HepG2 (cell line): ENCODE data around the gene MAP2K6. TPM values are rescaled to one million over a fixed set of nuclear protein-coding genes. Genes with fewer than 3 reads are reported as not detected.

Experiments
- ATAC-seq: fragments of 200-7000 bp; cut with Tn5 transposase; 3 replicates; pipeline ENCODE4 v1.9.1; 2020; ENCODE audit warnings: mild to moderate bottlenecking, moderate library complexity
- BruUV-seq: library from RNA; stranded (reverse); fragments of 400-500 nt; replicated peaks from 2 replicates; lab custom pipeline; 2021; lab: Mats Ljungman, UMichigan
- CTCF ChIA-PET: fragments of 300-600 bp; formaldehyde crosslinking; extraction: SDS; loops from one replicate; lab custom pipeline; 2021; ENCODE audit warnings: low total read pairs, inconsistent platforms, low intra/inter-chr PET ratio; lab: Yijun Ruan, JAX
- POLR2A ChIA-PET: fragments of 350-600 bp; sonication (Branson Sonifier 250); formaldehyde crosslinking; loops from one replicate; lab custom pipeline; 2020; ENCODE audit warnings: antibody characterized with exemption, inconsistent platforms; lab: Yijun Ruan, JAX
- DNase-seq: peaks from one replicate; pipeline ENCODE4 v3.0.0-alpha.2; 2015; ENCODE audit warnings: low spot score
- FAIRE-seq: peaks from 3 replicates; lab custom pipeline; 2011; peaks lifted over from hg19 to GRCh38; lab: Jason Lieb, UNC
- H2AFZ ChIP-seq: one replicate; pipeline ENCODE4 v1.6.1; 2011; ENCODE audit warnings: low read length, inconsistent platforms
- H3K27ac ChIP-seq: fragments of 300-600 bp; 3 replicates; pipeline ENCODE4 v1.8.0; 2011; ENCODE audit warnings: mixed run types, mild to moderate bottlenecking, mixed read lengths, low read length, inconsistent platforms; ENCODE audit not compliant: insufficient read depth; ENCODE audit errors: extremely low read length
- H3K27me3 ChIP-seq, 2 experiments: fragments of 200-600 bp in 1 of 2; 2 replicates in 1 of 2; 3 replicates in 1 of 2; pipeline versions ENCODE4 v1.6.0 to v1.8.0; 2011; ENCODE audit warnings: low read length in 2 of 2, mild to moderate bottlenecking in 2 of 2, moderate library complexity in 2 of 2, inconsistent platforms in 1 of 2; ENCODE audit not compliant: insufficient read depth in 2 of 2, control insufficient read depth in 1 of 2
- H3K36me3 ChIP-seq, 2 experiments: fragments of 200-600 bp in 1 of 2; replicated peaks in 1 of 2; 2 replicates in 1 of 2; 3 replicates in 1 of 2; pipeline versions ENCODE4 v1.5.1 to v1.8.0; 2011; ENCODE audit warnings: low read length in 2 of 2, inconsistent platforms in 1 of 2; ENCODE audit not compliant: insufficient read depth in 2 of 2, control insufficient read depth in 1 of 2
- H3K4me1 ChIP-seq: 2 replicates; pipeline ENCODE4 v1.5.1; 2012; ENCODE audit warnings: low read length, inconsistent platforms; ENCODE audit not compliant: insufficient read depth
- H3K4me2 ChIP-seq: 2 replicates; pipeline ENCODE4 v1.6.0; 2011; ENCODE audit warnings: low read depth, low read length, inconsistent platforms
- H3K4me3 ChIP-seq, 3 experiments: fragments of 200-600 bp in 1 of 3; sonication (generic), shearing (Covaris generic) in 1 of 3; replicated peaks in 1 of 3; 2 replicates each; pipeline ENCODE4 v1.5.1; 2011 to 2016; ENCODE audit warnings: low read length in 3 of 3, inconsistent platforms in 2 of 3, low read depth in 2 of 3, mild to moderate bottlenecking in 2 of 3, control low read depth in 1 of 3, mixed read lengths in 1 of 3; ENCODE audit not compliant: insufficient read depth in 1 of 3
- H3K79me2 ChIP-seq: one replicate; pipeline ENCODE4 v1.6.1; 2011; ENCODE audit warnings: low read length, inconsistent platforms; ENCODE audit not compliant: insufficient read depth
- H3K9ac ChIP-seq: 2 replicates; pipeline ENCODE4 v1.6.0; 2011; ENCODE audit warnings: mild to moderate bottlenecking, low read depth, low read length, inconsistent platforms; ENCODE audit not compliant: insufficient read depth
- H3K9me3 ChIP-seq: 2 replicates; pipeline ENCODE4 v1.5.1; 2012; ENCODE audit warnings: mild to moderate bottlenecking, low read length
- H4K20me1 ChIP-seq: 2 replicates; pipeline ENCODE4 v1.6.0; 2011; ENCODE audit warnings: inconsistent platforms, mild to moderate bottlenecking, low read length, moderate library complexity; ENCODE audit not compliant: insufficient read depth
- CBX1 ChIP-seq: IDR thresholded peaks from one replicate; pipeline ENCODE4 v1.6.1; 2016; ENCODE audit warnings: antibody characterized with exemption, low read depth
- CCDC6 ChIP-seq: sonication (generic); formaldehyde crosslinking; IDR thresholded peaks from 2 replicates; pipeline ENCODE4 v1.8.1; 2022; ENCODE audit warnings: mild to moderate bottlenecking, missing genetic modification reagents, moderate library complexity
- CHCHD3 ChIP-seq: sonication (generic); formaldehyde crosslinking; IDR thresholded peaks from 2 replicates; pipeline ENCODE4 v1.8.0; 2022; ENCODE audit warnings: mild to moderate bottlenecking, missing genetic modification reagents, moderate library complexity
- FOXK1 ChIP-seq: sonication (generic); formaldehyde crosslinking; IDR thresholded peaks from 2 replicates; pipeline ENCODE4 v1.4.0; 2020; ENCODE audit warnings: low read depth, missing genetic modification reagents, borderline replicate concordance
- HOXA7 ChIP-seq: sonication (generic); formaldehyde crosslinking; IDR thresholded peaks from 2 replicates; pipeline ENCODE4 v1.8.1; 2022; ENCODE audit warnings: mild to moderate bottlenecking, missing genetic modification reagents, moderate library complexity
- KAT8 ChIP-seq: IDR thresholded peaks from 2 replicates; pipeline ENCODE4 v1.6.1; 2016; ENCODE audit warnings: missing genetic modification reagents, missing compliant biosample characterization
- POLR2AphosphoS5 ChIP-seq: IDR thresholded peaks from 2 replicates; pipeline ENCODE4 v1.6.1; 2012; ENCODE audit warnings: low read depth, low read length
- SMARCC2 ChIP-seq: fragments of 450-650 bp; IDR thresholded peaks from 2 replicates; pipeline ENCODE4 v1.6.1; 2017; ENCODE audit warnings: antibody characterized with exemption, mild to moderate bottlenecking
- ZBTB40 ChIP-seq, 2 experiments: fragments of 450-650 bp in 1 of 2; sonication (generic) in 1 of 2; formaldehyde crosslinking in 1 of 2; IDR thresholded peaks; 2 replicates each; pipeline versions ENCODE4 v1.6.1 to v1.8.0; 2016 to 2022; ENCODE audit warnings: antibody characterized with exemption in 1 of 2, mild to moderate bottlenecking in 1 of 2, missing genetic modification reagents in 1 of 2
- WGBS: methylation state at CpG from one replicate; pipeline ENCODE4 v1.1.6; 2017; ENCODE audit warnings: low lambda C conversion rate; 5-methylcytosine and 5-hydroxymethylcytosine counted together
- in situ Hi-C: cut with HindIII; loops from 2 replicates; pipeline ENCODE4 v1.10.0; 2017; ENCODE audit warnings: low pct_unique_long_range_greater_than_20kb; ENCODE audit not compliant: extremely low pct_ligation_motif_present
- intact Hi-C: fragments of 100-400 bp; cut with micrococcal nuclease; formaldehyde crosslinking; loops from one replicate; pipeline ENCODE4 v1.10.0; 2022; ENCODE audit not compliant: unreplicated experiment
- polyA plus RNA-seq, 8 experiments: library from polyadenylated mRNA; depleted of rRNA in 3 of 8; stranded (reverse) in 7 of 8; unstranded in 1 of 8; fragments of >200 nt; fragmentation: Illumina TruSeq in 4 of 8; extraction: Trizol in 4 of 8; gene quantifications; 2 replicates each; pipeline versions ENCODE4 v1.2.1 to v1.2.3, GENCODE V29; 2011 to 2016; ENCODE audit warnings: low read depth in 4 of 8, missing spikeins in 1 of 8, mixed read lengths in 1 of 8; ENCODE audit not compliant: insufficient read depth in 1 of 8
- total RNA-seq, 5 experiments: library from RNA; depleted of rRNA; stranded (reverse); fragments of >200 nt; fragmentation: Illumina TruSeq; extraction: Trizol; gene quantifications; 2 replicates each; pipeline ENCODE4 v1.2.3, GENCODE V29; 2016; ENCODE audit warnings: low read depth in 1 of 5
- TF ChIP-seq, protein P1 (sequence below): IDR thresholded peaks from 2 replicates; pipeline ENCODE4 v1.6.1; 2016; ENCODE audit warnings: low read depth, missing genetic modification reagents, missing compliant biosample characterization

The MAP2K6 gene
- total and polyA plus RNA-seq, 2 of the 13 experiments (the other 11 are each of a cell fraction or from before 2014, with no cell fraction given) = 5.1 to 33.6 TPM

DNA sequence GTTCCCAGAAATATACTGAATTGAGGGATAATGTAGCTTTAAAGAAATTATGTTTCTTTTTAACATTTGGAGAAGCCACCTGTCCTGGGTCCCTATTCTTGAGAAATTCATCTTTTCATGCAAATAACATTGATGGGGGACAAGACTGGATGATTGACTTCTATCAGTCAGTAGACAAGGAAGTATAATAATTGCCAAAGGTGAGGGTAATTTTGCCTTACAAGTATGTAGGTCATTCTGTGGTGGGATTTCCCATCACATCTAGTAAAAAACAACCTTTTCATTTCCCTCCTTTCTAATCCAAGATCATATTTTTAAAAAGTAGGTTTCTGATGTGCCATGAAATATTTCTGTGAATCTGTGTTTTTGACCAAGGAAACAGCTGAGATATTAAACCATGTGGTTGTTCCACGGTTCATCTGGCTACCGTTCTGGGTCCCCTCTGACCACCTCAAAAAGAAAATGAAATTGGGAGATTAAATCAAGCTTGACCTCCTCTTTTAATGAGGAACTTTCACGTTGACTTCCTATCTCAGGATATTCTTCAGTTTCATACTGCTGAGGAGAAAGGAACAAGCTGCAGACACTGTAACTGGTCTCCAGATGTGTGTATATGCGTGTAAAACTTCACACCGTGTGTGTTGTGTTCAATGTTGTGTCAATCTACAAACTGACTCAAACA, 138.6 kb downstream of the MAP2K6 start:
- H3K4me3 ChIP-seq = no peak overlapping the region
- peaks cover 7% of the 10 kb centered on the region; the same call in 1 of the 2 replicates for H3K4me1 ChIP-seq
- no peak overlapping the region for H3K9ac ChIP-seq
- H2AFZ ChIP-seq = no peak overlapping the region
- 93% methylated on average over 5 of the region's 5 CpGs for WGBS
- no peak for FAIRE-seq
- H3K36me3 ChIP-seq = no peaks in the 10 kb centered on the region
- ATAC-seq = no peak
- no peaks in the 10 kb centered on the region for H3K79me2 ChIP-seq
- ChIA-PET CTCF (no interaction called here), POLR2A (no interaction called here)
- H3K9me3 ChIP-seq = peaks cover 10% of the 10 kb centered on the region
- DNase-seq = no peak
- no peak overlapping the region for H3K27ac ChIP-seq
- intact Hi-C loops = no loop called here
- no peak overlapping the region for H3K4me2 ChIP-seq
- BruUV-seq = no TSS peak
- no peaks in the 10 kb centered on the region for H4K20me1 ChIP-seq
- in situ Hi-C loops = no loop called here
- no peaks in the 10 kb centered on the region for H3K27me3 ChIP-seq
- no peak for TF ChIP-seq FOXK1 (CRISPR knock-in tag)
- no peak for TF ChIP-seq KAT8 (CRISPR knock-in tag)
- no peak for TF ChIP-seq ZBTB40 (IDR thresholded peaks at IDR 0.05)
- TF ChIP-seq ZBTB40 (CRISPR knock-in tag; IDR thresholded peaks at IDR 0.05) = no peak
- no peak for TF ChIP-seq SMARCC2
- TF ChIP-seq HOXA7 = no peak
- no peak for TF ChIP-seq CBX1
- TF ChIP-seq CHCHD3 (CRISPR knock-in tag) = no peak
- TF ChIP-seq CCDC6 (CRISPR knock-in tag) = no peak
- TF ChIP-seq, protein P1, sequence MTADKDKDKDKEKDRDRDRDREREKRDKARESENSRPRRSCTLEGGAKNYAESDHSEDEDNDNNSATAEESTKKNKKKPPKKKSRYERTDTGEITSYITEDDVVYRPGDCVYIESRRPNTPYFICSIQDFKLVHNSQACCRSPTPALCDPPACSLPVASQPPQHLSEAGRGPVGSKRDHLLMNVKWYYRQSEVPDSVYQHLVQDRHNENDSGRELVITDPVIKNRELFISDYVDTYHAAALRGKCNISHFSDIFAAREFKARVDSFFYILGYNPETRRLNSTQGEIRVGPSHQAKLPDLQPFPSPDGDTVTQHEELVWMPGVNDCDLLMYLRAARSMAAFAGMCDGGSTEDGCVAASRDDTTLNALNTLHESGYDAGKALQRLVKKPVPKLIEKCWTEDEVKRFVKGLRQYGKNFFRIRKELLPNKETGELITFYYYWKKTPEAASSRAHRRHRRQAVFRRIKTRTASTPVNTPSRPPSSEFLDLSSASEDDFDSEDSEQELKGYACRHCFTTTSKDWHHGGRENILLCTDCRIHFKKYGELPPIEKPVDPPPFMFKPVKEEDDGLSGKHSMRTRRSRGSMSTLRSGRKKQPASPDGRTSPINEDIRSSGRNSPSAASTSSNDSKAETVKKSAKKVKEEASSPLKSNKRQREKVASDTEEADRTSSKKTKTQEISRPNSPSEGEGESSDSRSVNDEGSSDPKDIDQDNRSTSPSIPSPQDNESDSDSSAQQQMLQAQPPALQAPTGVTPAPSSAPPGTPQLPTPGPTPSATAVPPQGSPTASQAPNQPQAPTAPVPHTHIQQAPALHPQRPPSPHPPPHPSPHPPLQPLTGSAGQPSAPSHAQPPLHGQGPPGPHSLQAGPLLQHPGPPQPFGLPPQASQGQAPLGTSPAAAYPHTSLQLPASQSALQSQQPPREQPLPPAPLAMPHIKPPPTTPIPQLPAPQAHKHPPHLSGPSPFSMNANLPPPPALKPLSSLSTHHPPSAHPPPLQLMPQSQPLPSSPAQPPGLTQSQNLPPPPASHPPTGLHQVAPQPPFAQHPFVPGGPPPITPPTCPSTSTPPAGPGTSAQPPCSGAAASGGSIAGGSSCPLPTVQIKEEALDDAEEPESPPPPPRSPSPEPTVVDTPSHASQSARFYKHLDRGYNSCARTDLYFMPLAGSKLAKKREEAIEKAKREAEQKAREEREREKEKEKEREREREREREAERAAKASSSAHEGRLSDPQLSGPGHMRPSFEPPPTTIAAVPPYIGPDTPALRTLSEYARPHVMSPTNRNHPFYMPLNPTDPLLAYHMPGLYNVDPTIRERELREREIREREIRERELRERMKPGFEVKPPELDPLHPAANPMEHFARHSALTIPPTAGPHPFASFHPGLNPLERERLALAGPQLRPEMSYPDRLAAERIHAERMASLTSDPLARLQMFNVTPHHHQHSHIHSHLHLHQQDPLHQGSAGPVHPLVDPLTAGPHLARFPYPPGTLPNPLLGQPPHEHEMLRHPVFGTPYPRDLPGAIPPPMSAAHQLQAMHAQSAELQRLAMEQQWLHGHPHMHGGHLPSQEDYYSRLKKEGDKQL (CRISPR knock-in tag) = no peak
- no peak for TF ChIP-seq POLR2AphosphoS5
